H1 (cell line): ENCODE data around the gene ITPKA. TPM values are rescaled to one million over a fixed set of nuclear protein-coding genes. Genes with fewer than 3 reads are reported as not detected.

ENCODE experiments used
- CTCF ChIA-PET: fragments of 300-600 bp; sonication (Branson Sonifier 250); formaldehyde crosslinking; loops from one replicate; lab custom pipeline; 2021; ENCODE audit not compliant: partially characterized antibody; lab: Charles Lee
- POLR2A ChIA-PET: fragments of 300-600 bp; sonication (Branson Sonifier 250); formaldehyde crosslinking; loops from one replicate; lab custom pipeline; 2021; ENCODE audit warnings: inconsistent platforms; ENCODE audit not compliant: partially characterized antibody; lab: Charles Lee
- DNase-seq, 2 experiments: peaks; one replicate each; pipeline versions ENCODE4 v3.0.0 to v3.0.0-alpha.2; 2010 to 2022; ENCODE audit warnings: low spot score in 2 of 2, low read depth in 1 of 2, mixed read lengths in 1 of 2
- FAIRE-seq: peaks from 2 replicates; lab custom pipeline; 2011; peaks lifted over from hg19 to GRCh38; lab: Jason Lieb, UNC
- H2AFZ ChIP-seq: 2 replicates; pipeline ENCODE4 v1.8.1; 2012; ENCODE audit warnings: low read length, inconsistent platforms
- H2AK5ac ChIP-seq: 2 replicates; pipeline ENCODE4 v1.6.1; 2013; ENCODE audit warnings: low read depth, low read length
- H2BK120ac ChIP-seq: replicated peaks from 2 replicates; pipeline ENCODE3; 2013; ENCODE audit warnings: low read depth, low read length, inconsistent platforms
- H2BK12ac ChIP-seq: 2 replicates; pipeline ENCODE4 v1.6.1; 2013; ENCODE audit warnings: low read depth, low read length
- H2BK15ac ChIP-seq: 2 replicates; pipeline ENCODE4 v1.6.1; 2013; ENCODE audit warnings: low read length
- H2BK20ac ChIP-seq: 2 replicates; pipeline ENCODE4 v1.6.1; 2013; ENCODE audit warnings: low read length
- H2BK5ac ChIP-seq: 2 replicates; pipeline ENCODE4 v1.6.1; 2013; ENCODE audit warnings: low read depth, low read length
- H3K14ac ChIP-seq: 2 replicates; pipeline ENCODE4 v1.6.1; 2013; ENCODE audit warnings: inconsistent platforms; ENCODE audit not compliant: insufficient read length
- H3K18ac ChIP-seq: 2 replicates; pipeline ENCODE4 v1.6.1; 2013; ENCODE audit warnings: low read length; ENCODE audit errors: extremely low read depth
- H3K23ac ChIP-seq: 2 replicates; pipeline ENCODE4 v1.6.1; 2013; ENCODE audit warnings: inconsistent platforms; ENCODE audit not compliant: insufficient read length
- H3K23me2 ChIP-seq: 2 replicates; pipeline ENCODE4 v1.6.1; 2013; ENCODE audit warnings: low read depth, low read length
- H3K27ac ChIP-seq: 2 replicates; pipeline ENCODE4 v1.6.1; 2011; ENCODE audit warnings: low read depth, low read length, inconsistent platforms
- H3K27me3 ChIP-seq, 4 experiments: replicated peaks in 1 of 4; 1 replicate in 1 of 4; 2 replicates in 3 of 4; pipeline versions ENCODE4 v1.6.1 to v1.8.1; 2011 to 2013; ENCODE audit warnings: low read length in 3 of 4, mild to moderate bottlenecking in 3 of 4, inconsistent platforms in 2 of 4, mixed read lengths in 2 of 4, moderate library complexity in 1 of 4; ENCODE audit not compliant: control insufficient read depth in 3 of 4, insufficient read depth in 3 of 4; ENCODE audit errors: extremely low read depth in 1 of 4
- H3K36me3 ChIP-seq, 4 experiments: 2 replicates each; pipeline versions ENCODE4 v1.6.1 to v1.8.1; 2011 to 2013; ENCODE audit warnings: mild to moderate bottlenecking in 4 of 4, low read length in 3 of 4, moderate library complexity in 2 of 4, control low read depth in 1 of 4, inconsistent platforms in 1 of 4; ENCODE audit not compliant: insufficient read depth in 4 of 4, control insufficient read depth in 2 of 4
- H3K4ac ChIP-seq: replicated peaks from 2 replicates; pipeline ENCODE3; 2013; ENCODE audit warnings: low read length, low read depth, mixed read lengths, inconsistent platforms; ENCODE audit not compliant: insufficient read length
- H3K4me1 ChIP-seq, 4 experiments: replicated peaks in 1 of 4; 1 replicate in 1 of 4; 2 replicates in 3 of 4; pipeline versions ENCODE4 v1.6.1 to v1.8.1; 2011 to 2013; ENCODE audit warnings: low read length in 3 of 4, inconsistent platforms in 2 of 4, mixed read lengths in 1 of 4; ENCODE audit not compliant: insufficient read depth in 4 of 4, control insufficient read depth in 3 of 4
- H3K4me2 ChIP-seq, 2 experiments: 2 replicates each; pipeline versions ENCODE4 v1.6.1 to v1.8.1; 2011 to 2013; ENCODE audit warnings: low read depth in 2 of 2, low read length in 2 of 2, control low read depth in 1 of 2, inconsistent platforms in 1 of 2, mild to moderate bottlenecking in 1 of 2; ENCODE audit not compliant: insufficient read depth in 1 of 2
- H3K4me3 ChIP-seq, 4 experiments: fragments of 200-600, 300-600 bp in 1 of 4; sonication (generic), shearing (Covaris generic), sonication (Bioruptor Twin) in 1 of 4; 2 replicates each; pipeline versions ENCODE4 v1.5.1 to v1.8.1; 2011 to 2016; ENCODE audit warnings: low read length in 4 of 4, low read depth in 3 of 4, control low read depth in 2 of 4, inconsistent platforms in 2 of 4, mild to moderate bottlenecking in 2 of 4, mixed read lengths in 1 of 4, moderate library complexity in 1 of 4; ENCODE audit not compliant: insufficient read depth in 2 of 4; ENCODE audit errors: extremely low read depth in 1 of 4
- H3K56ac ChIP-seq: replicated peaks from 2 replicates; pipeline ENCODE3; 2013; ENCODE audit warnings: low read depth, mild to moderate bottlenecking, mixed read lengths, low read length, inconsistent platforms; ENCODE audit not compliant: insufficient read length
- H3K79me1 ChIP-seq: 2 replicates; pipeline ENCODE4 v1.6.1; 2013; ENCODE audit warnings: low read depth, low read length, control low read depth
- H3K79me2 ChIP-seq, 2 experiments: 2 replicates each; pipeline versions ENCODE4 v1.6.1 to v1.8.1; 2012 to 2013; ENCODE audit warnings: low read length in 2 of 2, mild to moderate bottlenecking in 2 of 2, inconsistent platforms in 1 of 2; ENCODE audit not compliant: insufficient read depth in 2 of 2, control insufficient read depth in 1 of 2
- H3K9ac ChIP-seq, 4 experiments: replicated peaks in 1 of 4; 1 replicate in 1 of 4; 2 replicates in 3 of 4; pipeline versions ENCODE4 v1.6.1 to v1.8.1; 2011 to 2013; ENCODE audit warnings: low read depth in 3 of 4, low read length in 3 of 4, control low read depth in 2 of 4, mild to moderate bottlenecking in 2 of 4, moderate library complexity in 2 of 4, inconsistent platforms in 1 of 4; ENCODE audit errors: extremely low read depth in 1 of 4
- H3K9me3 ChIP-seq, 2 experiments: 2 replicates each; pipeline versions ENCODE4 v1.6.1 to v1.8.1; 2012 to 2013; ENCODE audit warnings: mild to moderate bottlenecking in 2 of 2, moderate library complexity in 2 of 2, control low read depth in 1 of 2, inconsistent platforms in 1 of 2, low read depth in 1 of 2, low read length in 1 of 2, mixed read lengths in 1 of 2; ENCODE audit not compliant: insufficient read depth in 2 of 2
- H4K20me1 ChIP-seq, 2 experiments: replicated peaks in 1 of 2; 2 replicates each; pipeline versions ENCODE3 to v1.8.1; 2011 to 2013; ENCODE audit warnings: inconsistent platforms in 2 of 2, low read length in 2 of 2, mild to moderate bottlenecking in 1 of 2; ENCODE audit not compliant: insufficient read depth in 2 of 2, control insufficient read depth in 1 of 2
- H4K5ac ChIP-seq: 2 replicates; pipeline ENCODE4 v1.6.1; 2013; ENCODE audit warnings: low read length, low read depth, mixed read lengths, inconsistent platforms; ENCODE audit not compliant: insufficient read length
- H4K8ac ChIP-seq: 2 replicates; pipeline ENCODE4 v1.8.0; 2013; ENCODE audit warnings: mild to moderate bottlenecking, moderate library complexity, low read length, inconsistent platforms; ENCODE audit not compliant: insufficient read depth; ENCODE audit errors: extremely low read depth
- H4K91ac ChIP-seq: replicated peaks from 2 replicates; pipeline ENCODE3; 2013; ENCODE audit warnings: low read length, mixed read lengths, inconsistent platforms; ENCODE audit not compliant: insufficient read length
- ATF2 ChIP-seq: IDR thresholded peaks from 2 replicates; pipeline ENCODE4 v1.6.1; 2012; ENCODE audit warnings: low read length, inconsistent platforms
- BACH1 ChIP-seq: IDR thresholded peaks from 2 replicates; pipeline ENCODE4 v1.6.1; 2012; ENCODE audit warnings: low read length, improper control_type of control experiment
- CHD1 ChIP-seq: IDR thresholded peaks from 2 replicates; pipeline ENCODE4 v1.6.1; 2012; ENCODE audit warnings: low read depth, low read length, improper control_type of control experiment
- EGR1 ChIP-seq: IDR thresholded peaks from 2 replicates; pipeline ENCODE4 v1.6.1; 2011; ENCODE audit warnings: low read depth, low read length, borderline replicate concordance
- JUN ChIP-seq: IDR thresholded peaks from 2 replicates; pipeline ENCODE4 v1.6.1; 2011; ENCODE audit warnings: low read depth, mild to moderate bottlenecking, improper control_type of control experiment, low read length
- KDM4A ChIP-seq: IDR thresholded peaks from one replicate; pipeline ENCODE4 v1.7.1; 2012; ENCODE audit warnings: low read depth, mild to moderate bottlenecking, moderate library complexity, low read length, inconsistent platforms; ENCODE audit not compliant: severe bottlenecking
- MAX ChIP-seq: IDR thresholded peaks from 2 replicates; pipeline ENCODE4 v1.6.1; 2012; ENCODE audit warnings: inconsistent platforms
- RFX5 ChIP-seq: IDR thresholded peaks from 2 replicates; pipeline ENCODE4 v1.6.1; 2011; ENCODE audit warnings: low read depth, low read length, improper control_type of control experiment, borderline replicate concordance
- RXRA ChIP-seq: IDR thresholded peaks from 2 replicates; pipeline ENCODE4 v1.6.1; 2011; ENCODE audit warnings: low read depth, mild to moderate bottlenecking, low read length, moderate library complexity; ENCODE audit not compliant: insufficient read depth
- TAF1 ChIP-seq: IDR thresholded peaks from 2 replicates; pipeline ENCODE4 v1.6.1; 2011; ENCODE audit warnings: mild to moderate bottlenecking, low read depth, low read length
- YY1 ChIP-seq: IDR thresholded peaks from 2 replicates; pipeline ENCODE4 v1.6.1; 2011; ENCODE audit warnings: low read depth, mild to moderate bottlenecking, low read length
- WGBS, 2 experiments: shearing (Covaris generic) in 1 of 2; methylation state at CpG; one replicate each; pipeline versions ENCODE4 v1.1.6 to v1.1.7; 2013 to 2015; ENCODE audit warnings: low lambda C conversion rate in 2 of 2, mixed read lengths in 2 of 2, inconsistent platforms in 1 of 2, low coverage in 1 of 2, missing lambda C conversion rate in 1 of 2; ENCODE audit not compliant: insufficient replicate concordance in 2 of 2, insufficient coverage in 1 of 2, insufficient read length in 1 of 2; ENCODE audit errors: extremely low coverage in 1 of 2, missing lambda C conversion rate in 1 of 2; 5-methylcytosine and 5-hydroxymethylcytosine counted together
- polyA plus RNA-seq, 7 experiments: library from polyadenylated mRNA; depleted of rRNA in 3 of 7; stranded (reverse) in 5 of 7; unstranded in 2 of 7; fragments of >200 nt in 5 of 7; fragments of 200-250 nt in 2 of 7; gene quantifications; 1 replicate in 5 of 7; 2 replicates in 1 of 7; 4 replicates in 1 of 7; pipeline versions ENCODE4 v1.2.1 to v1.2.3, GENCODE V29; 2011 to 2013; ENCODE audit warnings: missing spikeins in 2 of 7, mixed read lengths in 2 of 7
- total RNA-seq: library from RNA; stranded (reverse); fragmentation: NEBNext Ultra II Directional; extraction: Animal tissue kit (Norgen Biotek cat#: 25700); gene quantifications from 2 replicates; pipeline ENCODE4 v1.2.1, GENCODE V29; 2021

Gene ITPKA
- total and polyA plus RNA-seq, 2 of the 8 experiments (the other 6 are each of a cell fraction or from before 2014, with no cell fraction given), result 0.39 to 0.99 TPM

- H3K9ac ChIP-seq, result no peak overlapping the region
- CTCF ChIA-PET, result no interaction called here
- no peak overlapping the region for H4K8ac ChIP-seq
- no peak overlapping the region for H3K18ac ChIP-seq
- peaks cover 4 to 7% (median 5%) of the 10 kb centered on the region in 4 experiments for H3K27me3 ChIP-seq
- no peak overlapping the region for H4K5ac ChIP-seq
- no peaks in the 10 kb centered on the region for H3K79me2 ChIP-seq
- H2BK20ac ChIP-seq, result no peak overlapping the region
- no peak overlapping the region for H3K4ac ChIP-seq
- H3K23ac ChIP-seq, result no peak overlapping the region
- no peaks in the 10 kb centered on the region; a peak in 1 of 7 replicates for H3K4me1 ChIP-seq
- H3K9me3 ChIP-seq, result no peaks in the 10 kb centered on the region
- H3K56ac ChIP-seq, result no peak overlapping the region
- no peak overlapping the region for H2BK12ac ChIP-seq
- no peak overlapping the region for H2AFZ ChIP-seq
- no peak overlapping the region for H3K4me2 ChIP-seq
- no peak overlapping the region for H2BK5ac ChIP-seq
- peaks cover 4% of the 10 kb centered on the region; the same call in 1 of the 2 replicates for H3K23me2 ChIP-seq
- no peak overlapping the region for H3K27ac ChIP-seq
- no peak for DNase-seq
- H2AK5ac ChIP-seq, result no peak overlapping the region
- H3K36me3 ChIP-seq, result peaks cover 0 to 12% (median under 1%) of the 10 kb centered on the region in 4 experiments; a peak in 2 of 8 replicates
- no peak overlapping the region for H3K14ac ChIP-seq
- no peak overlapping the region for H2BK15ac ChIP-seq
- POLR2A ChIA-PET, result interaction anchor here (1.1 kb wide), 1 partner anchor 21 kb away, joined by 4 read pairs; no protein-coding TSS in a partner anchor
- H3K79me1 ChIP-seq, result no peaks in the 10 kb centered on the region
- no peak overlapping the region for H4K91ac ChIP-seq
- FAIRE-seq, result no peak
- H2BK120ac ChIP-seq, result no peak overlapping the region
- peaks cover 0 to 3% of the 10 kb centered on the region in 2 experiments for H4K20me1 ChIP-seq
- no peak overlapping the region for H3K4me3 ChIP-seq
- 91% methylated on average over 26 of the region's 43 CpGs; no CpG with 5 or more reads in 1 of the 2 experiments for WGBS, 2 experiments
- no peak for TF ChIP-seq RXRA
- no peak for TF ChIP-seq TAF1
- TF ChIP-seq KDM4A, result no peak
- no peak for TF ChIP-seq MAX
- TF ChIP-seq ATF2, result no peak
- no peak for TF ChIP-seq YY1
- TF ChIP-seq BACH1, result no peak
- no peak for TF ChIP-seq JUN
- TF ChIP-seq EGR1, result no peak
- TF ChIP-seq CHD1, result no peak
- TF ChIP-seq RFX5, result no peak
Observed at GRCh38 chr15:41486286-41486685, 7.4 kb upstream of the ITPKA start.
